Suprapubic skin (tissue), 4 donors: Measurements from ENCODE around the gene CASKIN2. TPM values are rescaled to one million over a fixed set of nuclear protein-coding genes. Genes with fewer than 3 reads are reported as not detected.

Source experiments
- DNase-seq, 2 donors: peaks; one replicate each; pipeline ENCODE4 v3.0.0-alpha.2; 2019; ENCODE audit warnings: low spot score in 2 of 2
- H3K27ac ChIP-seq: fragments of 200-600 bp; sonication (generic); one replicate; pipeline ENCODE4 v1.5.1; 2019
- H3K27me3 ChIP-seq: fragments of 200-600 bp; sonication (generic); one replicate; pipeline ENCODE4 v1.5.1; 2019
- H3K36me3 ChIP-seq: fragments of 200-600 bp; sonication (generic); one replicate; pipeline ENCODE4 v1.5.1; 2019
- H3K4me1 ChIP-seq: fragments of 200-600 bp; sonication (generic); one replicate; pipeline ENCODE4 v1.5.1; 2019
- H3K4me3 ChIP-seq: fragments of 200-600 bp; sonication (generic); one replicate; pipeline ENCODE4 v1.5.1; 2019; ENCODE audit warnings: mild to moderate bottlenecking
- H3K9me3 ChIP-seq: fragments of 200-600 bp; sonication (generic); one replicate; pipeline ENCODE4 v1.5.1; 2019
- EP300 ChIP-seq: sonication (generic); formaldehyde crosslinking; IDR thresholded peaks from one replicate; pipeline ENCODE4 v1.6.1; 2017; ENCODE audit warnings: antibody characterized with exemption
- POLR2A ChIP-seq, 2 donors: fragments of 450-650 bp; IDR thresholded peaks; one replicate each; pipeline ENCODE4 v1.6.1; 2017; ENCODE audit warnings: antibody characterized with exemption in 2 of 2, mild to moderate bottlenecking in 2 of 2, moderate library complexity in 2 of 2
- POLR2AphosphoS5 ChIP-seq, 3 donors: sonication (generic); formaldehyde crosslinking; IDR thresholded peaks; one replicate each; pipeline ENCODE4 v1.6.1; 2017; ENCODE audit warnings: antibody characterized with exemption in 3 of 3
- WGBS: methylation state at CpG from one replicate; pipeline ENCODE4 v1.1.5; 2018; 5-methylcytosine and 5-hydroxymethylcytosine counted together
- total RNA-seq, 4 donors: library from RNA; depleted of rRNA; stranded (reverse); fragments of >200 nt; gene quantifications; one replicate each; pipeline ENCODE4 v1.1.0, GENCODE V29; 2016
- TF ChIP-seq, protein P1 (sequence below), 2 donors: fragments of 200-600 bp in 1 of 2; fragments of 450-650 bp in 1 of 2; sonication (generic) in 1 of 2; IDR thresholded peaks; one replicate each; pipeline ENCODE4 v1.5.1; 2016 to 2019; ENCODE audit warnings: antibody characterized with exemption in 2 of 2, mild to moderate bottlenecking in 1 of 2, moderate library complexity in 1 of 2

CASKIN2 gene
- total RNA-seq, 4 donors from 2014 or later = 18.7 to 25.1 (median 22.1) TPM

DNA sequence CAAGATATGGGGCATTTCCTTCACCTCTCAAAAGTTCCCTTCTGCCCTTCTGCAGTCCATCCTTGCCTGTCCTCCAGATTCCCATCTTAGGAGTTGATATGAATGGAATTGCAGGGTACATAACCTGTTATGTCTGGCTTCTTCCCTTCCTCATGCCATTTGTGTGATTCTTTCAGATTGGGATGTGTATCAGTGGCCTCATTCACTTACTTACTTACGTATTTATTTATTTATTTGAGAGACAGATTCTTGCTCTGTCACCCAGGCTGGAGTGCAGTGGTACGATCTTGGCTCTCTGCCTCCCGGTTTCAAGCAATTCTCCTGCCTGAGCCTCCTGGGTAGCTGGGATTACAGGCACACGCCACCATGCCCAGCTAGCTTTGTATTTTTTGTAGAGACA, 65.1 kb downstream of the CASKIN2 start:
- H3K27me3 ChIP-seq = no peaks in the 10 kb centered on the region
- WGBS = 89% methylated on average over 4 of the region's 4 CpGs
- no peak overlapping the region for H3K27ac ChIP-seq
- H3K4me3 ChIP-seq = no peak overlapping the region
- no peaks in the 10 kb centered on the region for H3K36me3 ChIP-seq
- H3K9me3 ChIP-seq = no peaks in the 10 kb centered on the region
- TF ChIP-seq, protein P1, sequence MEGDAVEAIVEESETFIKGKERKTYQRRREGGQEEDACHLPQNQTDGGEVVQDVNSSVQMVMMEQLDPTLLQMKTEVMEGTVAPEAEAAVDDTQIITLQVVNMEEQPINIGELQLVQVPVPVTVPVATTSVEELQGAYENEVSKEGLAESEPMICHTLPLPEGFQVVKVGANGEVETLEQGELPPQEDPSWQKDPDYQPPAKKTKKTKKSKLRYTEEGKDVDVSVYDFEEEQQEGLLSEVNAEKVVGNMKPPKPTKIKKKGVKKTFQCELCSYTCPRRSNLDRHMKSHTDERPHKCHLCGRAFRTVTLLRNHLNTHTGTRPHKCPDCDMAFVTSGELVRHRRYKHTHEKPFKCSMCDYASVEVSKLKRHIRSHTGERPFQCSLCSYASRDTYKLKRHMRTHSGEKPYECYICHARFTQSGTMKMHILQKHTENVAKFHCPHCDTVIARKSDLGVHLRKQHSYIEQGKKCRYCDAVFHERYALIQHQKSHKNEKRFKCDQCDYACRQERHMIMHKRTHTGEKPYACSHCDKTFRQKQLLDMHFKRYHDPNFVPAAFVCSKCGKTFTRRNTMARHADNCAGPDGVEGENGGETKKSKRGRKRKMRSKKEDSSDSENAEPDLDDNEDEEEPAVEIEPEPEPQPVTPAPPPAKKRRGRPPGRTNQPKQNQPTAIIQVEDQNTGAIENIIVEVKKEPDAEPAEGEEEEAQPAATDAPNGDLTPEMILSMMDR (IDR thresholded peaks at IDR 0.05) = no peak
- TF ChIP-seq EP300 = no peak
- TF ChIP-seq POLR2A (IDR thresholded peaks at IDR 0.05) = no peak
- no peak for TF ChIP-seq POLR2AphosphoS5 (IDR thresholded peaks at IDR 0.05)
- no peak for DNase-seq
- H3K4me1 ChIP-seq = no peaks in the 10 kb centered on the region

Other genes with a start within 250 kb of the CASKIN2 start
- 10 to 100 TPM; 24.2 to 44.1 (median 30.6) TPM for gene MIF4GD, start 244.3 kb downstream of the CASKIN2 start, total RNA-seq
- 10 to 100 TPM in 2 of 4 donors, 1 to 10 TPM in 2; 6.1 to 14.4 (median 10.1) TPM for gene SLC25A19, start 226.1 kb downstream of the CASKIN2 start, total RNA-seq
- gene GRB2, start 109.9 kb downstream of the CASKIN2 start, total RNA-seq = 10 to 100 TPM; 44.9 to 62.6 (median 58.7) TPM
- 100 to 1,000 TPM in 1 of 4 donors, 10 to 100 TPM in 3; 50.0 to 147 (median 81.7) TPM for gene TMEM94, start 58.9 kb downstream of the CASKIN2 start, total RNA-seq
- gene TSEN54, start 991 bp upstream of the CASKIN2 start, total RNA-seq = 10 to 100 TPM; 53.9 to 73.5 (median 62.9) TPM
- 100 to 1,000 TPM in 1 of 4 donors, 10 to 100 TPM in 3; 75.3 to 114 (median 78.4) TPM for gene LLGL2, start 10.2 kb upstream of the CASKIN2 start, total RNA-seq
- 100 to 1,000 TPM in 1 of 4 donors, 10 to 100 TPM in 3; 28.4 to 126 (median 76.1) TPM for gene MYO15B, start 72.3 kb upstream of the CASKIN2 start, total RNA-seq
- 10 to 100 TPM in 2 of 4 donors, 1 to 10 TPM in 2; 1.7 to 11.8 (median 8.6) TPM for gene SMIM5, start 117.9 kb upstream of the CASKIN2 start, total RNA-seq
- gene RECQL5, start 151.6 kb upstream of the CASKIN2 start, total RNA-seq = 100 to 1,000 TPM in 1 of 4 donors, 10 to 100 TPM in 3; 35.3 to 129 (median 63.6) TPM
- 100 to 1,000 TPM in 1 of 4 donors, 10 to 100 TPM in 3; 67.0 to 104 (median 86.3) TPM for gene SAP30BP, start 151.8 kb upstream of the CASKIN2 start, total RNA-seq
- 100 to 1,000 TPM; 382 to 583 (median 474) TPM for gene ITGB4, start 205.9 kb upstream of the CASKIN2 start, total RNA-seq
- 10 to 100 TPM; 15.2 to 34.9 (median 22.9) TPM for gene GALK1, start 249.7 kb upstream of the CASKIN2 start, total RNA-seq